ENCODE results near the gene BLM. TPM values are rescaled to one million over a fixed set of nuclear protein-coding genes. Genes with fewer than 3 reads are reported as not detected.

The BLM gene
- total RNA-seq, 4 donors from 2014 or later, result 11.6 to 18.2 (median 14.5) TPM

DNA sequence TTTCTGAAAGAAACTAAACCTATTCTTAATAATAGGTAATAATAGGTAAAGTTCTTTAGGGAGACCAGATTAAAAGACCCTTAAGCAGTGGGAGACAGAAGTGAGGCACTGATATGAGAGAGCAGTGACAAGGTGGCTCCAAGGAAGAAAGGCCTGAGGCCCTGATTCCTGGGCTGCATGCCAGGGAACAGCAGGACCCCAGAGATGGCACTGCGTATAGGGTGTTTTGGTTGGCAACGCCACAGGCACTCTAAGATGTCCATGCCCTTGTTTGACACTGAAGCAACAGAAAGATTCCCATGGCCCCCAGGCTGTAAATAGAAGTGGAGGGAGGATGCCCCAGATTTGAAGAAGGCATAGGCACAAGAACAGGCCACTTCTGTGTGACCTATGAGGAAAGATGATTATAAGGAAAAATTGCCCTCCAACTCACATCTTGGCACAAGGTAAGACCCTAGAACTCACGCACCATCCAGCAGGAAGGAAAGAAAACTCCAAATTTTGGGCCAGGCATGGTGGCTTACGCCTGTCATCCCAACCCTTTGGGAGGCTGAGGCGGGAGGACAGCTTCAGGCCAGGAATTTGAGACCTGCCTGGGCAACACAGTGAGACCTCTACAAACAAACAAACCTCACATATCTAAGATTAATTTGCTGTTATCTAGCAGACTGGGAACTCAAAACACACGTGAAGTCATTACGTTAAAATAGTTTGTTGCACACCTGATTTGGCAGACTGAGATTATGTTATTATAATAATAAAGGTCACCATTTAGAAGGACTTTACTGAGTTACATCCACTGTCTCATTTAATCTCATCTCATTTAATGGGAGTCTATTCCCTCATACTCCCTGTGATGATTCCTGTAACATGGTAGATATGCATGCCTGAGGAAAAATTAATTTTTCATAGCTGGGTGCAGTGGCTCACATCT, 10.5 kb upstream of the BLM start:
- Histone ChIP-seq H3K27ac (no peak overlapping the region), H3K36me3 (no peaks in the 10 kb centered on the region), H3K4me3 (no peak overlapping the region), H3K9me3 (no peaks in the 10 kb centered on the region), H3K27me3 (no peaks in the 10 kb centered on the region), H3K4me1 (no peaks in the 10 kb centered on the region)
- no peak for ATAC-seq
- intact Hi-C loops (cut with DNase I; ENCODE audit: low total_unique reads), result no loop called here
- no peak for DNase-seq
- TF ChIP-seq, protein P1, sequence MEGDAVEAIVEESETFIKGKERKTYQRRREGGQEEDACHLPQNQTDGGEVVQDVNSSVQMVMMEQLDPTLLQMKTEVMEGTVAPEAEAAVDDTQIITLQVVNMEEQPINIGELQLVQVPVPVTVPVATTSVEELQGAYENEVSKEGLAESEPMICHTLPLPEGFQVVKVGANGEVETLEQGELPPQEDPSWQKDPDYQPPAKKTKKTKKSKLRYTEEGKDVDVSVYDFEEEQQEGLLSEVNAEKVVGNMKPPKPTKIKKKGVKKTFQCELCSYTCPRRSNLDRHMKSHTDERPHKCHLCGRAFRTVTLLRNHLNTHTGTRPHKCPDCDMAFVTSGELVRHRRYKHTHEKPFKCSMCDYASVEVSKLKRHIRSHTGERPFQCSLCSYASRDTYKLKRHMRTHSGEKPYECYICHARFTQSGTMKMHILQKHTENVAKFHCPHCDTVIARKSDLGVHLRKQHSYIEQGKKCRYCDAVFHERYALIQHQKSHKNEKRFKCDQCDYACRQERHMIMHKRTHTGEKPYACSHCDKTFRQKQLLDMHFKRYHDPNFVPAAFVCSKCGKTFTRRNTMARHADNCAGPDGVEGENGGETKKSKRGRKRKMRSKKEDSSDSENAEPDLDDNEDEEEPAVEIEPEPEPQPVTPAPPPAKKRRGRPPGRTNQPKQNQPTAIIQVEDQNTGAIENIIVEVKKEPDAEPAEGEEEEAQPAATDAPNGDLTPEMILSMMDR (IDR thresholded peaks at IDR 0.05 in 4 of 5, conservative IDR thresholded peaks at IDR 0.05 in 1 of 5), result no peak
- no peak for TF ChIP-seq POLR2A (IDR thresholded peaks at IDR 0.05)
- in situ Hi-C loops (cut with MboI; ENCODE audit: low sequenced_read_pairs in 4 of 4), result loop anchor here in 2 of 4 donors (25.0 kb wide), 1 partner anchor 181 kb away; the partner anchor contains the start of gene FES (in 2 of the 2)

- intact Hi-C loops (cut with DNase I; ENCODE audit: low total_unique reads), result no loop called here
Measured at GRCh38 chr15:90707489-90707888, 9.7 kb upstream of the BLM start.

GRCh38 chr15:90708516-90708915, 8.6 kb upstream of the BLM start:
- H3K36me3 ChIP-seq, result no peaks in the 10 kb centered on the region
- in situ Hi-C loops (cut with MboI; ENCODE audit: low sequenced_read_pairs in 4 of 4), result loop anchor here in 2 of 4 donors (25.0 kb wide), 1 partner anchor 179 kb away; the partner anchor contains the start of gene FES (in 2 of the 2)
- ATAC-seq (no peak), DNase-seq (no peak)
- no peak overlapping the region for H3K4me3 ChIP-seq
- TF ChIP-seq POLR2A (IDR thresholded peaks at IDR 0.05), result no peak
- TF ChIP-seq, protein P1 (IDR thresholded peaks at IDR 0.05 in 4 of 5, conservative IDR thresholded peaks at IDR 0.05 in 1 of 5), result no peak
- H3K27ac ChIP-seq, result no peak overlapping the region
- no peaks in the 10 kb centered on the region for H3K27me3 ChIP-seq
- intact Hi-C loops (cut with DNase I; ENCODE audit: low total_unique reads), result no loop called here
- no peaks in the 10 kb centered on the region for H3K4me1 ChIP-seq
- no peaks in the 10 kb centered on the region for H3K9me3 ChIP-seq

More at GRCh38 chr15:90707489-90707888, 9.7 kb upstream of the BLM start:
- no peak overlapping the region for H3K4me3 ChIP-seq
- H3K27ac ChIP-seq, result no peak overlapping the region
- H3K36me3 ChIP-seq, result no peaks in the 10 kb centered on the region
- in situ Hi-C loops (cut with MboI; ENCODE audit: low sequenced_read_pairs in 4 of 4), result loop anchor here in 2 of 4 donors (25.0 kb wide), 1 partner anchor 180 kb away; the partner anchor contains the start of gene FES (in 2 of the 2)
- TF ChIP-seq, protein P1 (IDR thresholded peaks at IDR 0.05 in 4 of 5, conservative IDR thresholded peaks at IDR 0.05 in 1 of 5), result no peak
- no peak for TF ChIP-seq POLR2A (IDR thresholded peaks at IDR 0.05)
- no peaks in the 10 kb centered on the region for H3K27me3 ChIP-seq
- no peaks in the 10 kb centered on the region for H3K9me3 ChIP-seq
- ATAC-seq (no peak), DNase-seq (no peak)
- H3K4me1 ChIP-seq, result no peaks in the 10 kb centered on the region

DNA sequence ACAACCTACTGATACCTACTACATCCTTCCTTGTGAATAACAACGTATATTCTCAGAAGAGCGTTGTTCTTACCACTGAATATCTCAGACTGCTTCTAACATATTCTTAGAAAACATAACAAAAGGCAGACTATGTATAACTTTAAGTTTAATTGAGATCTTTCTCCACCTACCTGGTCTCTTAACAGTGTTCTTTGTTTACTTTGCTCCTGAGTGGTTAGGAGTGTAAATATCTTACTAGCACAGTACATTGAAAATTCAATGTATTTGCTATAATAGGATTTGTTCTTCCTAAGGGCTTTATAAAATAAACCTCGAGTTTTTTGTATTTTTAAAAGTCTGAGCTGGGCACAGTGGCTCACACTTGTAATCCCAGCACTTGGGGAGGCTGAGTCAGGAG, 7.9 kb upstream of the BLM start:
- H3K27ac ChIP-seq, result no peak overlapping the region
- no peaks in the 10 kb centered on the region for H3K27me3 ChIP-seq
- no peaks in the 10 kb centered on the region for H3K36me3 ChIP-seq
- in situ Hi-C loops (cut with MboI; ENCODE audit: low sequenced_read_pairs in 4 of 4) (loop anchor here in 2 of 4 donors (25.0 kb wide), 1 partner anchor 178 kb away; the partner anchor contains the start of gene FES (in 2 of the 2)), intact Hi-C loops (cut with DNase I; ENCODE audit: low total_unique reads) (no loop called here)
- H3K4me1 ChIP-seq, result no peaks in the 10 kb centered on the region
- H3K9me3 ChIP-seq, result no peaks in the 10 kb centered on the region
- TF ChIP-seq POLR2A (IDR thresholded peaks at IDR 0.05), result no peak
- TF ChIP-seq, protein P1 (IDR thresholded peaks at IDR 0.05 in 4 of 5, conservative IDR thresholded peaks at IDR 0.05 in 1 of 5), result no peak
- DNase-seq (no peak), ATAC-seq (no peak)
- H3K4me3 ChIP-seq, result no peak overlapping the region
